GM13977 (cell line): ENCODE results near the gene NUDT3.

Experiments used
- DNase-seq: peaks from one replicate; pipeline ENCODE4 v3.0.0; 2012; ENCODE audit warnings: low spot score
- in situ Hi-C: fragments of 300-500 bp; cut with MboI; formaldehyde crosslinking; loops from one replicate; pipeline ENCODE4 v1.12.0; 2022; ENCODE audit warnings: low sequenced_read_pairs, low pct_unique_long_range_greater_than_20kb, mixed read lengths, inconsistent platforms; ENCODE audit not compliant: unreplicated experiment
- TF ChIP-seq, protein P1 (sequence below): IDR thresholded peaks from 2 replicates; pipeline ENCODE4 v1.5.1; 2012; ENCODE audit warnings: mild to moderate bottlenecking, control low read depth; ENCODE audit not compliant: insufficient read depth; ENCODE audit errors: extremely low read depth, missing control alignments

Gene NUDT3

DNA sequence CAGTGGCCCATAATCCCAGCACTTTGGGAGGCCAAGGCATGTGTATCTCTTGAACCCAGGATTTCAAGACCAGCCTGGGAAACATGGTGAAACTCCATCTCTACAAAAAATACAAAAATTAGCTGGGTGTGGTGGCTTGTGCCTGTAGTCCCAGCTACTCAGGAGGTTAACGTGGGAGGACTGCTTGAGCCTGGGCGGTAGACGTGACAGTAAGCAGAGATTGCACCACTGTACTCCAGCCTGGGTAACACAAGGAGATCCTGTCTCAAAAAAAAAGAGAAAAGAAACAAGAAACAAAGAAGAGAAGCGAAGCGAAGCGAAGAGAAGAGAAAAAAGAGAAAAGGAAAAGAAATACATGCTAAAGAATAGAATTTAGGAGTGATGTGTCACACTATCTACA lies 69.2 kb downstream of the NUDT3 start:
- DNase-seq, result no peak
- TF ChIP-seq, protein P1, sequence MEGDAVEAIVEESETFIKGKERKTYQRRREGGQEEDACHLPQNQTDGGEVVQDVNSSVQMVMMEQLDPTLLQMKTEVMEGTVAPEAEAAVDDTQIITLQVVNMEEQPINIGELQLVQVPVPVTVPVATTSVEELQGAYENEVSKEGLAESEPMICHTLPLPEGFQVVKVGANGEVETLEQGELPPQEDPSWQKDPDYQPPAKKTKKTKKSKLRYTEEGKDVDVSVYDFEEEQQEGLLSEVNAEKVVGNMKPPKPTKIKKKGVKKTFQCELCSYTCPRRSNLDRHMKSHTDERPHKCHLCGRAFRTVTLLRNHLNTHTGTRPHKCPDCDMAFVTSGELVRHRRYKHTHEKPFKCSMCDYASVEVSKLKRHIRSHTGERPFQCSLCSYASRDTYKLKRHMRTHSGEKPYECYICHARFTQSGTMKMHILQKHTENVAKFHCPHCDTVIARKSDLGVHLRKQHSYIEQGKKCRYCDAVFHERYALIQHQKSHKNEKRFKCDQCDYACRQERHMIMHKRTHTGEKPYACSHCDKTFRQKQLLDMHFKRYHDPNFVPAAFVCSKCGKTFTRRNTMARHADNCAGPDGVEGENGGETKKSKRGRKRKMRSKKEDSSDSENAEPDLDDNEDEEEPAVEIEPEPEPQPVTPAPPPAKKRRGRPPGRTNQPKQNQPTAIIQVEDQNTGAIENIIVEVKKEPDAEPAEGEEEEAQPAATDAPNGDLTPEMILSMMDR, result no peak
- in situ Hi-C loops, result no loop called here

DNA sequence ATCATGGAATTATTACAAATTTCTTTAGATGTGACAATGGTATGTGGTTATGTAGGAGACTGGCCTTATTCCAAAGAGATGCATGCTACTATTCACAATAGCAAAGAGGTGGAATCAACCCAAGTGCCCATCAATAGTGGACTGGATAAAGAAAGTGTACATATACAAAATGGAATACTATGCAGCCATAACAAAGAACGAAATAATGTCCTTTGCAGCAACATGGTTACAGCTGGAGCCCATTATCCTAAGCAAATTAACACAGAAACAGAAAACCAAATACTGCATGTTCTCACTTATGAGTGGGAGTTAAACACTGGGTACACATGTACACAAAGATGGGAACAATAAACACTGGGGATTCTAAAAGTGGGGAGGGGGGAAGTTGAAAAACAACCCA lies 69.7 kb downstream of the NUDT3 start:
- TF ChIP-seq, protein P1, result no peak
- DNase-seq, result no peak
- in situ Hi-C loops, result no loop called here

DNA sequence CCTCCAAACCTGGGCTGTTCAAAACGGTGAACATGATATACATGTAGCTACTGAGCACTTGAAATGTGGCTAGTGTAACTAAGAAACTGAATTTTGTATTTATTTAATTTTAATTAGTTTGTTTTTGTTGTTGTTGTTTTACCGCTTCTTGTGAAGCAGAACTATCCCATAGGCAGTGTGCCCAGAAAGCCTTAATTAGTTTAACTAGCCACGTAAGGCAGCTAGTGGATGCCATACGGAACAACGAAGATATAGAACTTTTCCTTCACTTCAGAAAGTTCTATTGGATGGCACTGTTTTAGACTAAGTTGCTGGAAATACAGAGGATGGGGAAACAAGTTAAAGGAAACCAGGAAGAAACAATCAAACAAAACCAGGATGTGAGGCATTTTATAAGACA lies 70.6 kb downstream of the NUDT3 start:
- TF ChIP-seq, protein P1, result no peak
- in situ Hi-C loops, result no loop called here
- no peak for DNase-seq

DNA sequence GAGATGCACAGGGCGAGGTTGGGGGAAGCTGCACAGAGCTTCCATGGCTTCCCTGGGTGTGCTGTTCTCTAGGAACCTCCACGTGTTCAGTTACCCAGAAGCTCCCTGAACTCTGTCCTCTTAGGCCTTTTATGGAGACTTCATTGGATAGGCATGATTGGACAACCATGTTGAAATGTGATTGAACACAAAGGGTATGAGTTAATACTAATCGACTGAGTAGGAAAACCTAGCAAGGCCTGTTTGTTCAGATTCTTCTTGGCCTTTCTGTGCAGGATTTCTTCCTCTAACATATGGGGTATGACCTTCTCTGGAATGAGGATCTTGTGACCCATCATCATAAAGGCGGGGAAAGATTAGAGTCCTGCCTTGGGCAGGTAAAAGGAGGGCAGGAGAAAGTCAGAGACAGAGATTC lies 73.0 kb downstream of the NUDT3 start:
- TF ChIP-seq, protein P1, result no peak
- DNase-seq, result no peak
- in situ Hi-C loops, result no loop called here

DNA sequence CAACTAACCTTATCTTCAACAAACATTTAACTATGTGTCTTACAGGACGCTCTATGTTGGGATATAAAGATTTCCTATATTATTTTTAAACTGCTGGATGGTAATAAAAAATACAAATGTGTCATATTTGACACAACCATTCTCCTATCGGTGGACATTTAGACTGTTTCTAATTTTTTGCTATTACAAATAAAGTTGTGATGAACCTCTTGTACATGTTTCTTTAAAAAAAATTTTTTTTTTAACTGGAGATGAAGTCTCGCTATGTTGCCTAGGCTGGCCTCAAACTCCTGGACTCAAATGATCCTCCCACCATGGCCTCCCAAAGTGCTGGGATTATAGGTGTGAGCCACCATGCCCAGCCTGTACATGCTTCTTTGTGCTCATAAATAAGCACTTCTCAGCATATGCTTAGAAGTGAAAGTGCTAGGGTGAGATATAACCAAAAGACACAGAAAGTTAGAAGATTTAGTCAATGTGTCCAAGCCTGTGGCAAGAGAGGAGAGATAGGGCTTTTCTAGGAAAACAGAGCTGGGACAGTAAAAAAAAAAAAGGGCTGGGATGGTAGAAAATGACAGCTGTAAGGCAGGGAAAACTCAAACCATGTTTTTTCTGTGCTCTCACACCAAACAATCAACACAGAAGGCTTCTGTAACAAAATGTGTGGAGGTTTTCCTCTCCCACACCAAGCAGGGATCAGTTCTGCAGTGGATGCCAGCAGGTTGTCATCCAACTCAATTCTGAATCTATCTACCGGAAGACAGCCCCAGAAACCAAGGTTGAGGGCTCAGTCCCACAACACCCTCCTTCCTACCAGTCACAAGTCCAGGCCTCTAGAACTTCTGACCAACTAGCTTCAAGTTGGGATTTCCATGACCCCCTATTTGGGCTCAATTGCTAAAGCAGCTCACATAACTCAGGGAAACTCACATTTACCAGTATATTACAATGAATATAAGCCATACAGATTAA lies 73.7 kb downstream of the NUDT3 start:
- in situ Hi-C loops, result no loop called here
- no peak for DNase-seq
- TF ChIP-seq, protein P1, result no peak

DNA sequence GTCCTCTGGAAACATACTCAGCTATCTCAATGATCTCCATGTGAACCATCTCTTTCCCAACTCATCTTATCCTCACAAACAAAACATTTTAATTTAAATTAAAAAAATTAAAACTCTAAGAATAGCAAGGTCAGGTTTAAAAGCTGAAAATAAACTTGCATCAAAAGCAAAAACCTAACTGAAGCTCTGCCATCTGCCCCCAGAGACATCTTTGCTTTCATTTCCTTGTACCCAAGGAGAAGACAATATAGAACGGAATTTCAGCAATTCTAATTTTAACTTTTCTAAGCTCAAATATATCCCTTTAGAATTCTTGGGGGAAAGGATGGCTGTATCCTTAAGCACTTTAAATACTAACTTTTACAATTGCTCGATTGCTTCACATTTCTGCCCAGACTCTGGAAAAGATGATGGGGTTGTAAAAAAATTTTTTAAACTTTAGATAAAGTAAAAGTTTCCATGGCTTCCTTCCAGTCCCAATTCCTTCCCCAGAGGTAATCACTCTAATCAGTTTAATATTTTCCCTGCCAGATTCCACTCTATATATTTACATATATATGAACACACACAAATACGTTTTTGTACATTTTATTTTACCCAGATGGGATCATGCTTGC lies 74.5 kb downstream of the NUDT3 start:
- no peak for DNase-seq
- TF ChIP-seq, protein P1, result no peak
- in situ Hi-C loops, result no loop called here
